SK-N-SH (cell line): ENCODE measurements around the gene TMEM69. TPM values are rescaled to one million over a fixed set of nuclear protein-coding genes. Genes with fewer than 3 reads are reported as not detected.

ENCODE experiments used
- CTCF ChIA-PET: fragments of 300-600, 350-600 bp; formaldehyde crosslinking; extraction: SDS; loops from one replicate; lab custom pipeline; 2021; lab: Yijun Ruan, JAX
- POLR2A ChIA-PET: fragments of 350-600 bp; sonication (Branson Sonifier 250); formaldehyde crosslinking; extraction: SDS; loops from one replicate; lab custom pipeline; 2020; ENCODE audit warnings: antibody characterized with exemption, inconsistent platforms; lab: Yijun Ruan, JAX
- DNase-seq: peaks from one replicate; pipeline ENCODE4 v3.0.0; 2012
- H2AFZ ChIP-seq: fragments of 200-600 bp; sonication (generic); 2 replicates; pipeline ENCODE4 v1.8.1; 2016; ENCODE audit warnings: antibody characterized with exemption, mild to moderate bottlenecking, low read depth
- H3F3A ChIP-seq: fragments of 200-600 bp; sonication (generic); replicated peaks from 2 replicates; pipeline ENCODE3; 2016; ENCODE audit warnings: antibody characterized with exemption, mild to moderate bottlenecking; ENCODE audit not compliant: insufficient read depth
- H3K27ac ChIP-seq, 2 experiments: fragments of 200-500 bp in 1 of 2; fragments of 200-600 bp in 1 of 2; sonication (Bioruptor generic) in 1 of 2; sonication (generic), shearing (Covaris generic) in 1 of 2; 2 replicates each; pipeline versions ENCODE4 v1.5.1 to v1.6.1; 2014 to 2016; ENCODE audit warnings: low read depth in 2 of 2, inconsistent platforms in 1 of 2, low read length in 1 of 2, mild to moderate bottlenecking in 1 of 2, mixed read lengths in 1 of 2
- H3K27me3 ChIP-seq: fragments of 200-600 bp; sonication (generic), shearing (Covaris generic); 2 replicates; pipeline ENCODE4 v1.6.1; 2016; ENCODE audit warnings: mixed run types; ENCODE audit not compliant: insufficient read depth
- H3K36me3 ChIP-seq, 2 experiments: fragments of 200-500 bp in 1 of 2; fragments of 200-600 bp in 1 of 2; sonication (Bioruptor generic) in 1 of 2; sonication (generic) in 1 of 2; replicated peaks in 1 of 2; 2 replicates each; pipeline versions ENCODE3 to v1.5.1; 2014 to 2016; ENCODE audit warnings: low read length in 1 of 2, mild to moderate bottlenecking in 1 of 2; ENCODE audit not compliant: insufficient read depth in 2 of 2, control insufficient read depth in 1 of 2
- H3K4me1 ChIP-seq, 2 experiments: fragments of 200-500 bp in 1 of 2; fragments of 200-600 bp in 1 of 2; sonication (Bioruptor generic) in 1 of 2; sonication (generic), shearing (Covaris generic) in 1 of 2; 2 replicates each; pipeline versions ENCODE4 v1.5.1 to v1.6.1; 2014 to 2016; ENCODE audit warnings: low read depth in 1 of 2, low read length in 1 of 2, mixed run types in 1 of 2; ENCODE audit not compliant: insufficient read depth in 2 of 2, control insufficient read depth in 1 of 2
- H3K4me2 ChIP-seq: fragments of 200-600 bp; sonication (generic), shearing (Covaris generic); 2 replicates; pipeline ENCODE4 v1.6.1; 2017; ENCODE audit warnings: mixed run types
- H3K4me3 ChIP-seq, 2 experiments: fragments of 200-500 bp in 1 of 2; fragments of 200-600 bp in 1 of 2; sonication (Bioruptor generic) in 1 of 2; sonication (generic), shearing (Covaris generic) in 1 of 2; 2 replicates each; pipeline versions ENCODE4 v1.5.1 to v1.8.1; 2014 to 2016; ENCODE audit warnings: low read depth in 2 of 2, inconsistent platforms in 1 of 2, low read length in 1 of 2, mild to moderate bottlenecking in 1 of 2, mixed read lengths in 1 of 2, moderate library complexity in 1 of 2
- H3K79me2 ChIP-seq: fragments of 200-600 bp; sonication (generic); 2 replicates; pipeline ENCODE4 v1.8.1; 2017; ENCODE audit warnings: mild to moderate bottlenecking; ENCODE audit not compliant: insufficient read depth
- H3K9ac ChIP-seq: fragments of 200-600 bp; sonication (generic); 2 replicates; pipeline ENCODE4 v1.6.1; 2017; ENCODE audit warnings: mixed run types
- H3K9me2 ChIP-seq: fragments of 200-600 bp; sonication (generic); 2 replicates; pipeline ENCODE4 v1.6.1; 2017; ENCODE audit warnings: mixed run types
- H3K9me3 ChIP-seq: fragments of 200-600 bp; sonication (generic); 2 replicates; pipeline ENCODE4 v1.6.1; 2017; ENCODE audit warnings: mixed run types, mild to moderate bottlenecking, moderate library complexity
- H4K20me1 ChIP-seq: fragments of 200-600 bp; sonication (generic); 2 replicates; pipeline ENCODE4 v1.6.1; 2017; ENCODE audit warnings: mild to moderate bottlenecking, mixed run types; ENCODE audit not compliant: insufficient read depth
- EP300 ChIP-seq, 2 experiments: IDR thresholded peaks; 2 replicates each; pipeline versions ENCODE4 v1.4.0 to v1.6.1; 2012; ENCODE audit warnings: borderline replicate concordance in 1 of 2, low read depth in 1 of 2, low read length in 1 of 2
- FOXJ3 ChIP-seq: sonication (generic); formaldehyde crosslinking; IDR thresholded peaks from 2 replicates; pipeline ENCODE4 v1.5.1; 2020; ENCODE audit warnings: mild to moderate bottlenecking, missing genetic modification reagents
- RFX5 ChIP-seq: IDR thresholded peaks from 2 replicates; pipeline ENCODE4 v1.6.1; 2012; ENCODE audit warnings: mild to moderate bottlenecking, improper control_type of control experiment, low read length
- RXRA ChIP-seq: IDR thresholded peaks from 2 replicates; pipeline ENCODE4 v1.4.0; 2012; ENCODE audit warnings: low read depth, mild to moderate bottlenecking, borderline replicate concordance
- SIN3A ChIP-seq: IDR thresholded peaks from 2 replicates; pipeline ENCODE4 v1.6.1; 2012; ENCODE audit warnings: low read depth, mild to moderate bottlenecking, low read length, moderate library complexity, borderline replicate concordance
- TAF1 ChIP-seq: IDR thresholded peaks from 2 replicates; pipeline ENCODE4 v1.6.1; 2012; ENCODE audit warnings: low read depth, mild to moderate bottlenecking, low read length, moderate library complexity, borderline replicate concordance
- TCF12 ChIP-seq: IDR thresholded peaks from 2 replicates; pipeline ENCODE4 v1.4.0; 2012
- TEAD4 ChIP-seq: IDR thresholded peaks from 2 replicates; pipeline ENCODE4 v1.4.0; 2012; ENCODE audit warnings: mild to moderate bottlenecking, borderline replicate concordance; ENCODE audit not compliant: insufficient read depth
- YY1 ChIP-seq: IDR thresholded peaks from 2 replicates; pipeline ENCODE4 v1.4.0; 2012; ENCODE audit warnings: low read depth, mild to moderate bottlenecking
- polyA plus RNA-seq, 3 experiments: library from polyadenylated mRNA; depleted of rRNA; stranded (reverse); fragments of >200 nt; gene quantifications; 2 replicates each; pipeline ENCODE4 v1.2.3, GENCODE V29; 2012
- TF ChIP-seq, protein P1 (sequence below): IDR thresholded peaks from 2 replicates; pipeline ENCODE4 v1.4.0; 2012; ENCODE audit warnings: low read depth
- TF ChIP-seq, protein P2 (sequence below): IDR thresholded peaks from 2 replicates; pipeline ENCODE4; 2012
- TF ChIP-seq, protein P3 (sequence below): fragments of 200-600 bp; sonication (generic); IDR thresholded peaks from 2 replicates; pipeline ENCODE4 v1.6.1; 2017; ENCODE audit warnings: antibody characterized with exemption, mild to moderate bottlenecking, moderate library complexity
- TF ChIP-seq, protein P4 (sequence below): IDR thresholded peaks from 2 replicates; pipeline ENCODE4 v1.6.1; 2012; ENCODE audit warnings: mild to moderate bottlenecking, low read depth, low read length, moderate library complexity
- TF ChIP-seq, protein P5 (sequence below): IDR thresholded peaks from 2 replicates; pipeline ENCODE4 v1.4.0; 2012; ENCODE audit warnings: low read depth, borderline replicate concordance
- TF ChIP-seq, protein P6 (sequence below): IDR thresholded peaks from 2 replicates; pipeline ENCODE4 v1.4.0; 2012; ENCODE audit warnings: low read depth, borderline replicate concordance

The TMEM69 gene
- polyA plus RNA-seq, 1 of the 3 experiments (the other 2 are of a cell fraction), result 46.1 TPM

DNA sequence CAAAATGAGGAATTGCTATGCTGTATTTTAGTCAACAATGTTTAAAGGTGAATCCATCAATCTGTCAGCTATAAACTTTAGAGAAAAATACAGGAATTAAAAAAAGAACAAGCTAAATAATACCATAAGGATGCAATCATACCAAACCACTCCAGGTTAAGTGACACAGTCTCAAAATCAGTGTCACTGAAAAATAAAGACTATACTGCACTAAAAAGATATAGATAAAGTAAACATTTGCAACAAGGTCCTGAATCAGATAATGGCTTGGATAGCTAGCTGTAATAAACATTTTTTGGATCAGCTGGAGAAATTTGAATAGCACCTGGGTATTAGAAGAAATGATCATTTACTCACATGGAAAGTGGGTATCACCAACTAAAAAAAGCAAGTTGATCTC is 9.5 kb upstream of the TMEM69 start:
- Histone ChIP-seq H3K4me2 (no peak overlapping the region), H4K20me1 (peaks cover 99% of the 10 kb centered on the region), H3F3A (peaks cover 8% of the 10 kb centered on the region), H2AFZ (no peak overlapping the region), H3K9ac (no peak overlapping the region), H3K4me1 (peaks cover 4 to 34% of the 10 kb centered on the region in 2 experiments; a peak in 3 of 4 replicates), H3K27ac (no peak overlapping the region), H3K27me3 (no peaks in the 10 kb centered on the region), H3K9me3 (no peaks in the 10 kb centered on the region), H3K36me3 (peaks cover 0 to 10% of the 10 kb centered on the region in 2 experiments), H3K4me3 (no peak overlapping the region), H3K9me2 (no peaks in the 10 kb centered on the region), H3K79me2 (peaks cover 100% of the 10 kb centered on the region)
- CTCF ChIA-PET, result interaction anchor here (0.8 to 1.1 kb wide), 2 partner anchors 21 to 166 kb away, joined by 3 to 4 read pairs; no protein-coding TSS in a partner anchor
- no peak for TF ChIP-seq EP300 (IDR thresholded peaks at IDR 0.05; ENCODE audit: borderline replicate concordance in 1 of 2, low read depth in 1 of 2, low read length in 1 of 2)
- TF ChIP-seq, protein P1, sequence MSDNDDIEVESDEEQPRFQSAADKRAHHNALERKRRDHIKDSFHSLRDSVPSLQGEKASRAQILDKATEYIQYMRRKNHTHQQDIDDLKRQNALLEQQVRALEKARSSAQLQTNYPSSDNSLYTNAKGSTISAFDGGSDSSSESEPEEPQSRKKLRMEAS, result no peak
- TF ChIP-seq FOXJ3 (CRISPR knock-in tag), result no peak
- TF ChIP-seq, protein P2, sequence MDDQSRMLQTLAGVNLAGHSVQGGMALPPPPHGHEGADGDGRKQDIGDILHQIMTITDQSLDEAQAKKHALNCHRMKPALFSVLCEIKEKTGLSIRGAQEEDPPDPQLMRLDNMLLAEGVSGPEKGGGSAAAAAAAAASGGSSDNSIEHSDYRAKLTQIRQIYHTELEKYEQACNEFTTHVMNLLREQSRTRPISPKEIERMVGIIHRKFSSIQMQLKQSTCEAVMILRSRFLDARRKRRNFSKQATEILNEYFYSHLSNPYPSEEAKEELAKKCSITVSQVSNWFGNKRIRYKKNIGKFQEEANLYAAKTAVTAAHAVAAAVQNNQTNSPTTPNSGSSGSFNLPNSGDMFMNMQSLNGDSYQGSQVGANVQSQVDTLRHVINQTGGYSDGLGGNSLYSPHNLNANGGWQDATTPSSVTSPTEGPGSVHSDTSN, result no peak
- no peak for TF ChIP-seq TAF1
- TF ChIP-seq, protein P3, sequence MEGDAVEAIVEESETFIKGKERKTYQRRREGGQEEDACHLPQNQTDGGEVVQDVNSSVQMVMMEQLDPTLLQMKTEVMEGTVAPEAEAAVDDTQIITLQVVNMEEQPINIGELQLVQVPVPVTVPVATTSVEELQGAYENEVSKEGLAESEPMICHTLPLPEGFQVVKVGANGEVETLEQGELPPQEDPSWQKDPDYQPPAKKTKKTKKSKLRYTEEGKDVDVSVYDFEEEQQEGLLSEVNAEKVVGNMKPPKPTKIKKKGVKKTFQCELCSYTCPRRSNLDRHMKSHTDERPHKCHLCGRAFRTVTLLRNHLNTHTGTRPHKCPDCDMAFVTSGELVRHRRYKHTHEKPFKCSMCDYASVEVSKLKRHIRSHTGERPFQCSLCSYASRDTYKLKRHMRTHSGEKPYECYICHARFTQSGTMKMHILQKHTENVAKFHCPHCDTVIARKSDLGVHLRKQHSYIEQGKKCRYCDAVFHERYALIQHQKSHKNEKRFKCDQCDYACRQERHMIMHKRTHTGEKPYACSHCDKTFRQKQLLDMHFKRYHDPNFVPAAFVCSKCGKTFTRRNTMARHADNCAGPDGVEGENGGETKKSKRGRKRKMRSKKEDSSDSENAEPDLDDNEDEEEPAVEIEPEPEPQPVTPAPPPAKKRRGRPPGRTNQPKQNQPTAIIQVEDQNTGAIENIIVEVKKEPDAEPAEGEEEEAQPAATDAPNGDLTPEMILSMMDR, result no peak
- TF ChIP-seq RXRA, result no peak
- TF ChIP-seq TEAD4, result no peak
- TF ChIP-seq, protein P4, sequence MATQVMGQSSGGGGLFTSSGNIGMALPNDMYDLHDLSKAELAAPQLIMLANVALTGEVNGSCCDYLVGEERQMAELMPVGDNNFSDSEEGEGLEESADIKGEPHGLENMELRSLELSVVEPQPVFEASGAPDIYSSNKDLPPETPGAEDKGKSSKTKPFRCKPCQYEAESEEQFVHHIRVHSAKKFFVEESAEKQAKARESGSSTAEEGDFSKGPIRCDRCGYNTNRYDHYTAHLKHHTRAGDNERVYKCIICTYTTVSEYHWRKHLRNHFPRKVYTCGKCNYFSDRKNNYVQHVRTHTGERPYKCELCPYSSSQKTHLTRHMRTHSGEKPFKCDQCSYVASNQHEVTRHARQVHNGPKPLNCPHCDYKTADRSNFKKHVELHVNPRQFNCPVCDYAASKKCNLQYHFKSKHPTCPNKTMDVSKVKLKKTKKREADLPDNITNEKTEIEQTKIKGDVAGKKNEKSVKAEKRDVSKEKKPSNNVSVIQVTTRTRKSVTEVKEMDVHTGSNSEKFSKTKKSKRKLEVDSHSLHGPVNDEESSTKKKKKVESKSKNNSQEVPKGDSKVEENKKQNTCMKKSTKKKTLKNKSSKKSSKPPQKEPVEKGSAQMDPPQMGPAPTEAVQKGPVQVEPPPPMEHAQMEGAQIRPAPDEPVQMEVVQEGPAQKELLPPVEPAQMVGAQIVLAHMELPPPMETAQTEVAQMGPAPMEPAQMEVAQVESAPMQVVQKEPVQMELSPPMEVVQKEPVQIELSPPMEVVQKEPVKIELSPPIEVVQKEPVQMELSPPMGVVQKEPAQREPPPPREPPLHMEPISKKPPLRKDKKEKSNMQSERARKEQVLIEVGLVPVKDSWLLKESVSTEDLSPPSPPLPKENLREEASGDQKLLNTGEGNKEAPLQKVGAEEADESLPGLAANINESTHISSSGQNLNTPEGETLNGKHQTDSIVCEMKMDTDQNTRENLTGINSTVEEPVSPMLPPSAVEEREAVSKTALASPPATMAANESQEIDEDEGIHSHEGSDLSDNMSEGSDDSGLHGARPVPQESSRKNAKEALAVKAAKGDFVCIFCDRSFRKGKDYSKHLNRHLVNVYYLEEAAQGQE, result no peak
- TF ChIP-seq, protein P5, sequence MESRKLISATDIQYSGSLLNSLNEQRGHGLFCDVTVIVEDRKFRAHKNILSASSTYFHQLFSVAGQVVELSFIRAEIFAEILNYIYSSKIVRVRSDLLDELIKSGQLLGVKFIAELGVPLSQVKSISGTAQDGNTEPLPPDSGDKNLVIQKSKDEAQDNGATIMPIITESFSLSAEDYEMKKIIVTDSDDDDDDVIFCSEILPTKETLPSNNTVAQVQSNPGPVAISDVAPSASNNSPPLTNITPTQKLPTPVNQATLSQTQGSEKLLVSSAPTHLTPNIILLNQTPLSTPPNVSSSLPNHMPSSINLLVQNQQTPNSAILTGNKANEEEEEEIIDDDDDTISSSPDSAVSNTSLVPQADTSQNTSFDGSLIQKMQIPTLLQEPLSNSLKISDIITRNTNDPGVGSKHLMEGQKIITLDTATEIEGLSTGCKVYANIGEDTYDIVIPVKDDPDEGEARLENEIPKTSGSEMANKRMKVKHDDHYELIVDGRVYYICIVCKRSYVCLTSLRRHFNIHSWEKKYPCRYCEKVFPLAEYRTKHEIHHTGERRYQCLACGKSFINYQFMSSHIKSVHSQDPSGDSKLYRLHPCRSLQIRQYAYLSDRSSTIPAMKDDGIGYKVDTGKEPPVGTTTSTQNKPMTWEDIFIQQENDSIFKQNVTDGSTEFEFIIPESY, result no peak
- TF ChIP-seq YY1, result no peak
- no peak for TF ChIP-seq RFX5
- no peak for TF ChIP-seq TCF12
- TF ChIP-seq, protein P6, sequence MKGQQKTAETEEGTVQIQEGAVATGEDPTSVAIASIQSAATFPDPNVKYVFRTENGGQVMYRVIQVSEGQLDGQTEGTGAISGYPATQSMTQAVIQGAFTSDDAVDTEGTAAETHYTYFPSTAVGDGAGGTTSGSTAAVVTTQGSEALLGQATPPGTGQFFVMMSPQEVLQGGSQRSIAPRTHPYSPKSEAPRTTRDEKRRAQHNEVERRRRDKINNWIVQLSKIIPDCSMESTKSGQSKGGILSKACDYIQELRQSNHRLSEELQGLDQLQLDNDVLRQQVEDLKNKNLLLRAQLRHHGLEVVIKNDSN, result no peak
- TF ChIP-seq SIN3A, result no peak
- POLR2A ChIA-PET, result interaction anchor here (0.5 to 1.2 kb wide), 3 partner anchors 10 to 733 kb away, joined by 3 to 4 read pairs (median 3); no protein-coding TSS in a partner anchor
- DNase-seq, result no peak
